HG02623 (cell line): ENCODE results near the gene ZBTB44.
A peak's percentile ranks its signal among the peaks of the same experiment; 100 is the strongest.

Experiments
- ATAC-seq: cut with Tn5 transposase; IDR thresholded peaks from one replicate; pipeline ENCODE4 v1.9.1; 2021; ENCODE audit warnings: moderate library complexity; ENCODE audit not compliant: unreplicated experiment

ZBTB44 gene

GRCh38 chr11:130216591-130217132 lies 98.1 kb downstream of the ZBTB44 start:
- no peak for ATAC-seq

GRCh38 chr11:130216221-130216550 lies 98.5 kb downstream of the ZBTB44 start:
- no peak for ATAC-seq

GRCh38 chr11:130215531-130216220 lies 99.0 kb downstream of the ZBTB44 start:
- no peak for ATAC-seq

GRCh38 chr11:130214861-130215530 lies 99.7 kb downstream of the ZBTB44 start:
- ATAC-seq: no peak

GRCh38 chr11:130213979-130214281 lies 100.8 kb downstream of the ZBTB44 start:
- ATAC-seq: no peak

GRCh38 chr11:130213143-130213978 lies 101.4 kb downstream of the ZBTB44 start:
- ATAC-seq: peak; percentile 83

- ATAC-seq: no peak
Measured at GRCh38 chr11:130212431-130212961, 102.2 kb downstream of the ZBTB44 start.

- no peak for ATAC-seq
Measured at GRCh38 chr11:130211781-130212401, 102.8 kb downstream of the ZBTB44 start.

- ATAC-seq: no peak
Measured at GRCh38 chr11:130211144-130211543, 103.6 kb downstream of the ZBTB44 start.

GRCh38 chr11:130209954-130210854 lies 104.5 kb downstream of the ZBTB44 start:
- ATAC-seq: no peak

GRCh38 chr11:130209128-130209932 lies 105.4 kb downstream of the ZBTB44 start:
- ATAC-seq: no peak

- no peak for ATAC-seq
Measured at GRCh38 chr11:130208241-130209127, 106.2 kb downstream of the ZBTB44 start.

- ATAC-seq: no peak
Measured at GRCh38 chr11:130206141-130206540, 108.6 kb downstream of the ZBTB44 start.

GRCh38 chr11:130204703-130205095 lies 110.0 kb downstream of the ZBTB44 start:
- ATAC-seq: no peak

GRCh38 chr11:130203766-130204702 lies 110.7 kb downstream of the ZBTB44 start:
- ATAC-seq: no peak

- no peak for ATAC-seq
Measured at GRCh38 chr11:130202818-130203689, 111.7 kb downstream of the ZBTB44 start.
